HG03457 (cell line): ENCODE results near the gene CLCA4.
A peak's percentile ranks its signal among the peaks of the same experiment; 100 is the strongest.
"Not testable (repeated sequence)": the region's sequence is repeated elsewhere in the genome, so short reads cannot be mapped to it uniquely, and the experiment has no call there.

Source experiments
- ATAC-seq: cut with Tn5 transposase; IDR thresholded peaks from one replicate; pipeline ENCODE4 v1.9.1; 2021; ENCODE audit warnings: moderate number of reproducible peaks; ENCODE audit not compliant: unreplicated experiment

CLCA4 gene

GRCh38 chr1:86596741-86597290 lies 49.9 kb downstream of the CLCA4 start:
- no peak for ATAC-seq

GRCh38 chr1:86606080-86606479 lies 59.2 kb downstream of the CLCA4 start:
- ATAC-seq: not testable (repeated sequence)

GRCh38 chr1:86616433-86616832 lies 69.6 kb downstream of the CLCA4 start:
- no peak for ATAC-seq

- peak; percentile 100 for ATAC-seq
Observed at GRCh38 chr1:86616871-86617270, 70.0 kb downstream of the CLCA4 start.

GRCh38 chr1:86618358-86618757 lies 71.5 kb downstream of the CLCA4 start:
- ATAC-seq: no peak

- no peak for ATAC-seq
Observed at GRCh38 chr1:86619313-86619712, 72.4 kb downstream of the CLCA4 start.

GRCh38 chr1:86621286-86621685 lies 74.4 kb downstream of the CLCA4 start:
- ATAC-seq: no peak
